K562 (cell line): ENCODE data around the gene CNFN. TPM values are rescaled to one million over a fixed set of nuclear protein-coding genes. Genes with fewer than 3 reads are reported as not detected.

Experiments
- GTF2F1 ChIP-seq: IDR thresholded peaks from 2 replicates; pipeline ENCODE4 v1.6.1; 2011; ENCODE audit warnings: low read depth, low read length, improper control_type of control experiment
- HDAC1 ChIP-seq, 2 experiments: fragments of 450-650 bp; IDR thresholded peaks; 2 replicates each; pipeline ENCODE4 v1.6.1; 2016 to 2017; ENCODE audit warnings: inconsistent platforms in 1 of 2, mild to moderate bottlenecking in 1 of 2, moderate library complexity in 1 of 2
- POLR2H ChIP-seq: IDR thresholded peaks from 2 replicates; pipeline ENCODE4 v1.6.1; 2016; ENCODE audit warnings: missing genetic modification characterization, low read depth, mild to moderate bottlenecking, control low read depth, missing compliant biosample characterization, moderate library complexity
- ZNF583 ChIP-seq: fragments of 250-450 bp; sonication (Bioruptor Pico); IDR thresholded peaks from 2 replicates; pipeline ENCODE4 v1.4.0; 2020
- polyA plus RNA-seq, 8 experiments: library from polyadenylated mRNA; depleted of rRNA in 4 of 8; stranded (reverse) in 5 of 8; unstranded in 3 of 8; fragments of >200 nt; fragmentation: Nextera tagmentation in 2 of 8; fragmentation: Illumina TruSeq in 1 of 8; extraction: Ambion mirVana in 2 of 8; extraction: Trizol in 1 of 8; gene quantifications; 2 replicates each; pipeline versions ENCODE4 v1.2.1 to v1.2.3, GENCODE V29; 2011 to 2014; ENCODE audit warnings: inconsistent platforms in 1 of 8, missing spikeins in 1 of 8
- total RNA-seq, 7 experiments: library from RNA; depleted of rRNA in 6 of 7; stranded (reverse); fragments of >200 nt in 6 of 7; fragmentation: Illumina TruSeq in 2 of 7; extraction: Trizol in 2 of 7; gene quantifications; 2 replicates each; pipeline versions ENCODE4 v1.2.1 to v1.2.3, GENCODE V29; 2011 to 2021; ENCODE audit warnings: low replicate concordance in 1 of 7
- TF ChIP-seq, protein P1 (sequence below): fragments of 450-650 bp; formaldehyde crosslinking; IDR thresholded peaks from 2 replicates; pipeline ENCODE4 v1.4.0; 2022; ENCODE audit warnings: mild to moderate bottlenecking, moderate library complexity
- TF ChIP-seq, protein P2 (sequence below): fragments of 450-650 bp; IDR thresholded peaks from 2 replicates; pipeline ENCODE4 v1.6.1; 2018; ENCODE audit not compliant: partially characterized antibody
- TF ChIP-seq, protein P3 (sequence below): sonication (generic); formaldehyde crosslinking; IDR thresholded peaks from 2 replicates; pipeline ENCODE4 v1.4.0; 2020; ENCODE audit warnings: mild to moderate bottlenecking, missing genetic modification reagents
- TF ChIP-seq, protein P4 (sequence below): fragments of 450-650 bp; formaldehyde crosslinking; IDR thresholded peaks from 2 replicates; pipeline ENCODE4 v1.4.0; 2020; ENCODE audit warnings: mild to moderate bottlenecking

Gene CNFN
- total and polyA plus RNA-seq, 9 of the 15 experiments (the other 6 are each of a cell fraction or from before 2014, with no cell fraction given) = 0.18 to 0.52 (median 0.27) TPM; not detected in 5

DNA sequence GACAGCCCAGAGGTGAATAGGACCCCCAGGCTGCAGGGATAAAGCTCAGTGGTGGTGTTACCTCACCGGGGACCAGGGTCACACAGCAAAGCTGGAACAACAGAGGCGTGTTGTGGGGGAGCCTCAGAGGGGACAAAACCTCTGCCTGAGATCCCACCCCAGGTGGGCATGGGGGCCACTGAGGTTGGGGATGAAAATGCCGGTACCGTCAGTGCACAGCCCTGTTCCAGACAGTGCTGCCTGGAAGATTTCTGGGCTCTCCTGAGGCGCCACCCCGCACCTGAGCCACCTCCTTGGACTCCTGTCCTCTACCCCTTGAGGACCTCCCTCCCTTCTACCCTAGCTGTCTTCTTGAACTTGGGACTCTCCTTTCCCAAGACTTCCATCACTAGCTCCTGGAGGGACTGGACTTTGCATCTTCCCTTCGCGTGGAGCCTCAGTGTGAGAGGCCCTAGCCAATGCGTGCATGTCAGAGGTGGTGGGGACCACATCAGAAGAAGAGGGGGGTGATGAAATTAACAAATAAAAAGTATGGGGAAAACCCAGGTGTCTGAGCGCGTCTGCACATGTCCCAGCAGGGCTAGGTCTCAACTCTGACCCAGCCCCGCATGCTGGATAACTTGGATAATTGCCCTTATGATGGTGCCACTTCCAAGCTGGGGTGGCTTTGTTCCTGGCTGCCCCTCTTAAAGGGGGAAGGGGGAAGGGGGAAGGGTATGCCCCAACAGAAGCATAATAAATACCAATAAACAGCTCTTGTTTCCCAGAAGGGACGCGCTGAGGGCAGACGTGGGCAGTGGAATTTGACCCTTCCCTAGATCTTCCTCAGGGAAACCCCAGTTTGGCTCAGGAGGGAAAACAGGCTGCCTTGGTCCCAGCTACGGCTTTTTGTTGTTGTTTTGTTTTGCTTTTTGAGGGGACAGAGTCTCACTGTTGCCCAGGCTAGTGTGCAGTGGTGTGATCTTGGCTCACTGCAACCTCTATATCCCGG, 11.6 kb downstream of the CNFN start (continued):
- TF ChIP-seq POLR2H (tag) (no peak), GTF2F1 (no peak), HDAC1 (IDR thresholded peaks at IDR 0.05) (no peak), ZNF583 (CRISPR knock-in tag) (no peak)
- TF ChIP-seq, protein P1, sequence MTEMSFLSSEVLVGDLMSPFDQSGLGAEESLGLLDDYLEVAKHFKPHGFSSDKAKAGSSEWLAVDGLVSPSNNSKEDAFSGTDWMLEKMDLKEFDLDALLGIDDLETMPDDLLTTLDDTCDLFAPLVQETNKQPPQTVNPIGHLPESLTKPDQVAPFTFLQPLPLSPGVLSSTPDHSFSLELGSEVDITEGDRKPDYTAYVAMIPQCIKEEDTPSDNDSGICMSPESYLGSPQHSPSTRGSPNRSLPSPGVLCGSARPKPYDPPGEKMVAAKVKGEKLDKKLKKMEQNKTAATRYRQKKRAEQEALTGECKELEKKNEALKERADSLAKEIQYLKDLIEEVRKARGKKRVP (CRISPR knock-in tag) = no peak
- TF ChIP-seq, protein P2, sequence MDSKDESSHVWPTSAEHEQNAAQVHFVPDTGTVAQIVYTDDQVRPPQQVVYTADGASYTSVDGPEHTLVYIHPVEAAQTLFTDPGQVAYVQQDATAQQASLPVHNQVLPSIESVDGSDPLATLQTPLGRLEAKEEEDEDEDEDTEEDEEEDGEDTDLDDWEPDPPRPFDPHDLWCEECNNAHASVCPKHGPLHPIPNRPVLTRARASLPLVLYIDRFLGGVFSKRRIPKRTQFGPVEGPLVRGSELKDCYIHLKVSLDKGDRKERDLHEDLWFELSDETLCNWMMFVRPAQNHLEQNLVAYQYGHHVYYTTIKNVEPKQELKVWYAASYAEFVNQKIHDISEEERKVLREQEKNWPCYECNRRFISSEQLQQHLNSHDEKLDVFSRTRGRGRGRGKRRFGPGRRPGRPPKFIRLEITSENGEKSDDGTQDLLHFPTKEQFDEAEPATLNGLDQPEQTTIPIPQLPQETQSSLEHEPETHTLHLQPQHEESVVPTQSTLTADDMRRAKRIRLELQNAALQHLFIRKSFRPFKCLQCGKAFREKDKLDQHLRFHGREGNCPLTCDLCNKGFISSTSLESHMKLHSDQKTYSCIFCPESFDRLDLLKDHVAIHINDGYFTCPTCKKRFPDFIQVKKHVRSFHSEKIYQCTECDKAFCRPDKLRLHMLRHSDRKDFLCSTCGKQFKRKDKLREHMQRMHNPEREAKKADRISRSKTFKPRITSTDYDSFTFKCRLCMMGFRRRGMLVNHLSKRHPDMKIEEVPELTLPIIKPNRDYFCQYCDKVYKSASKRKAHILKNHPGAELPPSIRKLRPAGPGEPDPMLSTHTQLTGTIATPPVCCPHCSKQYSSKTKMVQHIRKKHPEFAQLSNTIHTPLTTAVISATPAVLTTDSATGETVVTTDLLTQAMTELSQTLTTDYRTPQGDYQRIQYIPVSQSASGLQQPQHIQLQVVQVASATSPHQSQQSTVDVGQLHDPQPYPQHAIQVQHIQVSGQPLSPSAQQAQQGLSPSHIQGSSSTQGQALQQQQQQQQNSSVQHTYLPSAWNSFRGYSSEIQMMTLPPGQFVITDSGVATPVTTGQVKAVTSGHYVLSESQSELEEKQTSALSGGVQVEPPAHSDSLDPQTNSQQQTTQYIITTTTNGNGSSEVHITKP = no peak
- TF ChIP-seq, protein P3, sequence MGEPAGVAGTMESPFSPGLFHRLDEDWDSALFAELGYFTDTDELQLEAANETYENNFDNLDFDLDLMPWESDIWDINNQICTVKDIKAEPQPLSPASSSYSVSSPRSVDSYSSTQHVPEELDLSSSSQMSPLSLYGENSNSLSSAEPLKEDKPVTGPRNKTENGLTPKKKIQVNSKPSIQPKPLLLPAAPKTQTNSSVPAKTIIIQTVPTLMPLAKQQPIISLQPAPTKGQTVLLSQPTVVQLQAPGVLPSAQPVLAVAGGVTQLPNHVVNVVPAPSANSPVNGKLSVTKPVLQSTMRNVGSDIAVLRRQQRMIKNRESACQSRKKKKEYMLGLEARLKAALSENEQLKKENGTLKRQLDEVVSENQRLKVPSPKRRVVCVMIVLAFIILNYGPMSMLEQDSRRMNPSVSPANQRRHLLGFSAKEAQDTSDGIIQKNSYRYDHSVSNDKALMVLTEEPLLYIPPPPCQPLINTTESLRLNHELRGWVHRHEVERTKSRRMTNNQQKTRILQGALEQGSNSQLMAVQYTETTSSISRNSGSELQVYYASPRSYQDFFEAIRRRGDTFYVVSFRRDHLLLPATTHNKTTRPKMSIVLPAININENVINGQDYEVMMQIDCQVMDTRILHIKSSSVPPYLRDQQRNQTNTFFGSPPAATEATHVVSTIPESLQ (CRISPR knock-in tag) = no peak
- TF ChIP-seq, protein P4, sequence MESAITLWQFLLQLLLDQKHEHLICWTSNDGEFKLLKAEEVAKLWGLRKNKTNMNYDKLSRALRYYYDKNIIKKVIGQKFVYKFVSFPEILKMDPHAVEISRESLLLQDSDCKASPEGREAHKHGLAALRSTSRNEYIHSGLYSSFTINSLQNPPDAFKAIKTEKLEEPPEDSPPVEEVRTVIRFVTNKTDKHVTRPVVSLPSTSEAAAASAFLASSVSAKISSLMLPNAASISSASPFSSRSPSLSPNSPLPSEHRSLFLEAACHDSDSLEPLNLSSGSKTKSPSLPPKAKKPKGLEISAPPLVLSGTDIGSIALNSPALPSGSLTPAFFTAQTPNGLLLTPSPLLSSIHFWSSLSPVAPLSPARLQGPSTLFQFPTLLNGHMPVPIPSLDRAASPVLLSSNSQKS (CRISPR knock-in tag) = no peak
